OCI-LY1 (cell line): ENCODE measurements around the gene SORD.

Experiments used
- EZH2 ChIP-seq: fragments of 200-600 bp; sonication (generic), shearing (Covaris generic); IDR thresholded peaks from 2 replicates; pipeline ENCODE4 v1.8.0; 2017; ENCODE audit warnings: borderline replicate concordance, mixed run types, mild to moderate bottlenecking, antibody characterized with exemption, low read length, moderate library complexity, mixed read lengths
- TF ChIP-seq, protein P1 (sequence below): fragments of 200-600 bp; sonication (generic), shearing (Covaris generic); IDR thresholded peaks from 2 replicates; pipeline ENCODE4 v1.5.1; 2017; ENCODE audit warnings: mild to moderate bottlenecking, antibody characterized with exemption, low read length, moderate library complexity, mixed read lengths

DNA sequence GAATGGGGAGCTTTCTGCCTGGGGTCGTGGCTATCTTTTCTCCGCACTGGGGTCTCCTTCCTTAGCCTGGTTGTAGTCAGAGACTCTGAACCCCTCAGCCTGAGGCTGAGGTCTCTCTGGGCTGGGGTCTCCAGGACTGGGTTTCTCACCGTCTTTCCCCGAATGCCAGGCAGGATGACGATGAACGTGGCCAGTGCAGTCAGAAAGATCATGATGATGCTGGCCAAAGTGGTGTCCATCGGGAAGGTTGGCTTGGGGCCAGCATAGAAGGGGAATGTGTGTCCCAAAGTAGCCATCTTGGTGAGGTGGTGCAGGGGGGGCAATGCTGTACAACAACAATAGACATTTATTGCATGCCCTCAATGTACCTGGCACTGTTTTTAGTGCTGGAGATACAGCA lies 99.7 kb downstream of the SORD start:
- TF ChIP-seq, protein P1, sequence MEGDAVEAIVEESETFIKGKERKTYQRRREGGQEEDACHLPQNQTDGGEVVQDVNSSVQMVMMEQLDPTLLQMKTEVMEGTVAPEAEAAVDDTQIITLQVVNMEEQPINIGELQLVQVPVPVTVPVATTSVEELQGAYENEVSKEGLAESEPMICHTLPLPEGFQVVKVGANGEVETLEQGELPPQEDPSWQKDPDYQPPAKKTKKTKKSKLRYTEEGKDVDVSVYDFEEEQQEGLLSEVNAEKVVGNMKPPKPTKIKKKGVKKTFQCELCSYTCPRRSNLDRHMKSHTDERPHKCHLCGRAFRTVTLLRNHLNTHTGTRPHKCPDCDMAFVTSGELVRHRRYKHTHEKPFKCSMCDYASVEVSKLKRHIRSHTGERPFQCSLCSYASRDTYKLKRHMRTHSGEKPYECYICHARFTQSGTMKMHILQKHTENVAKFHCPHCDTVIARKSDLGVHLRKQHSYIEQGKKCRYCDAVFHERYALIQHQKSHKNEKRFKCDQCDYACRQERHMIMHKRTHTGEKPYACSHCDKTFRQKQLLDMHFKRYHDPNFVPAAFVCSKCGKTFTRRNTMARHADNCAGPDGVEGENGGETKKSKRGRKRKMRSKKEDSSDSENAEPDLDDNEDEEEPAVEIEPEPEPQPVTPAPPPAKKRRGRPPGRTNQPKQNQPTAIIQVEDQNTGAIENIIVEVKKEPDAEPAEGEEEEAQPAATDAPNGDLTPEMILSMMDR: no peak
- no peak for TF ChIP-seq EZH2
